ENCODE data around the gene SMAD2.
"Not testable (repeated sequence)": the region's sequence is repeated elsewhere in the genome, so short reads cannot be mapped to it uniquely, and the experiment has no call there.

SMAD2 gene

DNA sequence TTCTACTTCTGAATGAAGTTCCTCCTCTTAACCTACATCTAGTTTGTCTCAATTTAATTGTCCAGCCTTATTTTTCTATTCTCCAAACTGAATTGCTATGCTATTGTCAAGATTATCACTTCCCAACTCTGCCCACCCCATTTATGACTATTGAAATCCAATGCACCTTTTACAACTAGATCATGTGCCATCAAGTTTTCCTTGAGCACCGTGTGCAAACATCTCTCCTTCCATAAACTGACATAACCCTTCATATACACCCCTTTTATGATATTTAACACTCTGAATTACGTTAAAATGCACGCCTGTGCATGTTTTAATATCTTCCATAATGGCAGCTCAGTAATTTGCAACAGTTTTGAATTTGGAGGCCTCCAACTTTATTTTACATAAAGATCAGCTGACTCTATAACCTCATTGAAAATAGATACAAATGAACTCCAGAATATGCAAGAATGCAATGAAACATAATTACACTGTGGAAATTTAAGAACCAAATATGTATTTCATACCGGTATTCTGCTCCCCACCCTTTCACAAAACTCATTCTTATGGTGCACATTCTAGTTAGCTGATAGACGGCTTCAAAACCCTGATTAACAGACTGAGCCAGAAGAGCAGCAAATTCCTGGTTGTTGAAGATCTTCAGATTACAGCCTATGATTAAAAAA, 85.5 kb downstream of the SMAD2 start:
- no peak for DNase-seq (ENCODE audit: low spot score)

DNA sequence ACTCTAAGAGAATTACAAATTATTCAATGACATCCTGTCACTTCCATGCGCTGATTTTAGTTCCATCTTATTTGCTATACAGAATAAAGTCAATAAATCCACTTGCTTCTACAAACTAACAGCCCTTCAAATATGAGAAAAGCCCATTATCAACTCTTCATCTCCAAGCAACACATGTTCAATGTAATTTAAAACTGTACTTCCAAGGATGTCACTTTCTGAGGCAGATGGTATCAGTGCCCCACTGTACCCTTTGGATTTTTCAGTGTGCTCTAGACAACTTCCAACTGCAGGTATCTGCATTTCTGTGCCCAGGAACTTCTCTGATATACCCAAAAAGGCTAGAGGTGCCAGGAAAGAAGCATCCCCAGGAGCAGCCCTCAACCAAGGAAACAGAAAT, 87.6 kb downstream of the SMAD2 start:
- DNase-seq (ENCODE audit: low spot score): no peak

DNA sequence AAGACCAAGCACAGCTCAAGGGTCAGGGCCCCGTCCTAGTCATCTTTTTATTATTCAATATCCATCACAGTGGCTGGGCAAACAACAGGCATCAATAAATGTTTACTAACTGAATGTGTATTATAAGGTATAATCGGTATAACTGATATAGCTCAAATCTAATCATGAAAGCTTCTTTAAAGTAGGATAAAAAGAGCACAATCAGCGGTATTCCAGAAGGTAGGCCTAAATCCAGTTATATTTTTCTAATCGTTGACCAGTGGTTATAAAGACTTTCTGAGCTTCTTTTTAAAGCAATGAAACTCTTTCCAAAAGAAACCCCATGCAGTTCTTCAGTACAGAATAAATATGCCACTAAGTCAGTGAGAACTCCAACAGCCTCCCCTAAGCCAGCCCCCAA, 92.1 kb downstream of the SMAD2 start:
- DNase-seq (ENCODE audit: low spot score): no peak

DNA sequence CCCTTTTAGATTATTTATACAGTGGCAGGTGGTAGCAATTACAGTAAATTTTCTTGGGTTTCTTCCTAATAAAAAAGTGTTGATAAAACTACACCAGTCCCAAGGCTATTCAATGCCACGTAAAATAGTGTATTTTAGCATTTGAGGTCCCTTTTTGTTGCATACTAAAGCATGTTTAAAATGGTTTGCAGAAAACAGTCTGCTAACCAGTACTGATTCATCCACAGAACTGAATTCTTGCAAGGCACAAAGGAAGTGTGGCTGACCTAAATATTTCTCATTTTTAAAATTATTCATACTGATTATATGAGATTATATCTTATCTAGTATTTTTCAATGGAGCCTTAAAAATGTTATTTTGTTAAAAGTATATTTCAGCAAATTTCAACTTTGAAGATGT, 98.1 kb downstream of the SMAD2 start:
- DNase-seq (ENCODE audit: low spot score): no peak

DNA sequence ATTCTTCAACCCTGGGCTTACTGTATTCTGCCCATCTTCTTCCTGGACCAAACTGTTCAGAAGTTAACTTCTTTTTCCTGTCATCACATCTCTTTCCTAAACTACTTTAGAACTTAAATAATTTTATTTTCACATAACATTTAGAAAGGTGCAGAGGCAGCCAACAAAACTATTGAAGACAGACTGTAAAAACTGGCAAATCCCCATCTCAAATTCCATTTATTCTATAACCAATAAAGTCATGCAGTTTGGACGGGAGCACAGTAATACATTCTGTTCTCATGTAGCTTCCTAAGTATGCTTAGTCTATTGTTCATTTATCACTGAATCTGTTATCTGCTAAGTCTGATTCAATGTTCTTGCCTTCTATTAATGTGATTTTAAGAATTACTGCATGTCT, 99.1 kb downstream of the SMAD2 start:
- no peak for DNase-seq (ENCODE audit: low spot score)

DNA sequence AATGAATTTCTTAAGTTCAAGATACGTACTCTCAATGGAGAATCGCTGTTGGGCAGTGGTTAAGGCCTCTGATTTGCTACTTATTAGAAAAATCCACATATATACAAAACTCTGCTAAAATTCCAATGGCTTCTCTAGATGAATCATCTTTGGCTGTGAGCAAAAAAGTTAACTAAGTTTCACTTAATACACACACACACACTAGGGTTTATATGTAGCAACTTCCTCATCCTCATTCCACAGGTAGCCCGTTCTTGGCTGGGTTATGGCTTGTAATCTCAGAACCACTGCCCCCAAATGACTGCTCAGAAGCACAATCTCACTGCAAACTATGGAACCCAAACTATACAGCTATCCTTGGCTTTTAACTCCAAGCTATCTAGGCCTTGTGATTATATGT, 99.7 kb downstream of the SMAD2 start:
- no peak for DNase-seq (ENCODE audit: low spot score)

DNA sequence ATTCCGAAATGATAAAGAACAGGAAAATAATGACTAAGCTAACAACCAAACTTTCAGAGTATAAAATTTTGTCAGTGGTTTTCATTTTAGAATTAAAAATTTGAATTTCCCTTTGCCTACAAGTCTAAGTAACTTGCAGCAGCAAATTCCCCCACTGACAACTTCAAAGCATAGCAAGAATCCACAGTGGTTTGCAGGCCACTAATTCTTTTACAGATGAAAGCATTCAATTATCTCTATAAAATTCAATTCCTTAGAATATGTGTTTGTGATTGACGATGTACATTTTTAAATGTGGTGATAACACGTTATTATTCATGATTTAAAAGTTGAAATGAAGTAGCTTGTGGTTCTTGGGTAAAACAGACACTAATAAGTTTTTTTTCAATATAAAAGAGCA, 100.6 kb downstream of the SMAD2 start:
- no peak for DNase-seq (ENCODE audit: low spot score)

DNA sequence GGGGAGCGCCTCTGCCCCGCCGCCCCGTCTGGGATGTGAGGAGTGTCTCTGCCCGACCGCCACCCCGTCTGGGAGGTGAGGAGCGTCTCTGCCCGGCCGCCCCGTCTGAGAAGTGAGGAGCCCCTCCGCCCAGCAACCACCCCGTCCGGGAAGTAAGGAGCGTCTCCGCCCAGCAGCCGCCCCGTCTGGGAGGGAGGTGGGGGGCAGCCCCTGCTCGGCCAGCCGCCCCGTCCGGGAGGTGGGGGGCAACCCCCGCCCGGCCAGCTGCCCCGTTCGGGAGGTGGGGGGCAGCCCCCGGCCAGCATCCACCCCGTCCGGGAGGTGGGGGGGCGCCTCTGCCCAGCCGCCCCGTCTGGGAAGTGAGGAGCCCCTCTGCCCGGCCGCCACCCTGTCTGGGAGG, 102.4 kb downstream of the SMAD2 start:
- DNase-seq (ENCODE audit: low spot score): not testable (repeated sequence)

DNA sequence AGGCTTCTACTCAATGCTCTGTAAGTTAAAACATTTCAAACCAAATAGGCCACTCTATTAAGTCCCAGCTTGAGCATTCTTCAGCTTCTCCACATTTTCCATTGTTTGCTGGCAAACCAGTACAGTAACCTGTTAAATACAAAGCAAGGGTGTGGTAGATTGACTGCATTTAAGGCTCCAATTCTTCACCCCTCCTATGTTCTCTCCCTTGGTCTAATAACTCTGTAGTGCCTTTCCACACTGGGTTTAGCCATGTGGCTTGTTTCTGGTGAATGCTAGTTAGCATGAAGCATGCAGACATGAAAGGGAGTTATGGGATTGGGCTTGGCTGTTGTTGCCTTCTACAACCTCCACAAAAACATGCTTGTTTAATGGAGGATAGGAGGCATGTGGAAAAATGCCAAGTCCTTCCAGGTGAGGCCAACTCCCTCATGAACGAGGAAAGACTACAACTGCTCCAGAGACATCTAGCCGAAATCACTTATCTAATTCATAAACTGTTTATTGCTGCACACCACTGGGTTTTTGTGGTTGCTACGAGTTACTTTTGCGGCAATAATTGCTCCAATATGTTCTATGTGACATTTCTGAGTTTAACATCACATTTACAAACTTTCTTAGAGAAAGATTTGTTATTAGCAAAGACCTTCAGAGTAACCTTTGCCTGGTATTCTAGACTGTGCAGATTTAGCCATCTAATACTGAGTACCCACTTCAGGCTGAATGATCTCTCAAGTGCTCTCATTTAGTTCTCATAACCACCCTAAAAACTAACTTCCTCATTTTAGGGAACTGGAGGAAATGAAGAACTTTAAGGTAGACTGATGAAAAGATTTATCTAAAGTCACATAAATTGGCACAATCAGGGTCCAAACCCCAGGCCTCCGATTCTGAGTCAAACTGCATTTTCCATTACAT, 104.0 kb downstream of the SMAD2 start:
- no peak for DNase-seq (ENCODE audit: low spot score)

DNA sequence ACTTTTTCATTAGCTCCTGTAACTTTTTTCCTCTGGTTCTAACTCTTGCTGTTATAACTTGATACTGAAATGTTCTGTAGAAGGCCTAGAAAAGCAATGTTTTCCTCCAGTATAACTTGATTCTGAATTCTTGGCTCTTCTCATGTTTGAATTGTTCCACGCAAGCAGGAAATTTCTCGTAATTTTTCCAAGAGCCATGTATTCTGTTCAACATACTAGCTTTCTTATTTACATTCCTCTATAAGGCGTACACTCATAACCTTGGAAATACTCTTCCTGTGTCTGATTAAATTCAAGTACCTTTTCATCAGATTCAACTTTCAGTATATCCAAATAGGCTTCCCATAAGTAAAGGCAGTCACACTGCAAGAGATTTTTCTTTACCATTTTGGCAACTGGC, 109.1 kb downstream of the SMAD2 start:
- DNase-seq (ENCODE audit: low spot score): no peak

DNA sequence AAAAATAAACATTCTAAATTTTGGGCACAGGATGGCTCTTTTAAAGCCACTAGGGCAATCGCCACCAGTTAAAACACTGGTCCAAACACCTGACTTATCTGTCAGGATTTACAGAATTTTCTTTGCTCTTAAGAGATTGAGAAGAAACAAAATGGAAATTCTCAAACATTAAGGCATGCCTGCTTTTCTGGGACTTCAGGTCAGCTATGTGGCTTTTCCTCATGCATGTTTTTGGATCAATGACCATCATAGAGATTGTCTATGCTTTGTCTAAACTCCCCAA, 112.7 kb downstream of the SMAD2 start:
- no peak for DNase-seq (ENCODE audit: low spot score)

DNA sequence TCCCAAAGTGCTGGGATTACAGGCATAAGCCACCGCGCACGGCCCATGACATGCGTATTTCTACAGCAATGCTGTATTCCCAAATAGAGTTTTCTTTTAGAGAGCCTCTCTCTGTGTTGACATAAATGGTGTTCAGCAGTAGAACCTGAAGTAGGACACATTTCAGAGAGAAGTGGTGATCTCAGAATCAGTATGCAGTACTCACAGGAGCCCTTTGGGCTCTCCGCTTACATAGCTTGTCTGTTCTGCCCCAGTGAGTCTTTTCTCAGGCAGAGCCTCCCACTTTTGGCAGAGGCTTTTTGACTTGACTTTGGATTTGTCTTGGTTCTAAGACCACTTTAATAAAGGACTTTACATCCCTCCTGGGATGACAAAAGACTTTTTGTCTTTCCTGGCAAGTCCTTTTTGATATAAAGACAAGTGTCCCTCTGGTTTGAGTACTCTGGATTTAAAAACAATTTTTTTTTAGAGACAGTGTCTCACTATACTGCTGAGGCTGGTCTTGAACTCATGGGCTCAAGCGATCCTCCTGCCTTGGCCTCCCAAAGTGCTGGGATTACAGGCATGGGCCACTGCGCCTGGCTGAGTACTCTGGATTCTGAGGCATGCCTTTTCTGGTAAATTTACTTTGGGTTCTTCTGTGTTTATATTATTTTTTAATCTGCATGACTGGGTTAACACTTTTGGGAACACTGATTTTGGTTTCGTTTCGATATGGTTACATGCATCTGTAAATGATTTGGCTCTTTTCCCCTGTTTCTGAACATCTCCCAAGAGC, 113.3 kb downstream of the SMAD2 start:
- no peak for DNase-seq (ENCODE audit: low spot score)

DNA sequence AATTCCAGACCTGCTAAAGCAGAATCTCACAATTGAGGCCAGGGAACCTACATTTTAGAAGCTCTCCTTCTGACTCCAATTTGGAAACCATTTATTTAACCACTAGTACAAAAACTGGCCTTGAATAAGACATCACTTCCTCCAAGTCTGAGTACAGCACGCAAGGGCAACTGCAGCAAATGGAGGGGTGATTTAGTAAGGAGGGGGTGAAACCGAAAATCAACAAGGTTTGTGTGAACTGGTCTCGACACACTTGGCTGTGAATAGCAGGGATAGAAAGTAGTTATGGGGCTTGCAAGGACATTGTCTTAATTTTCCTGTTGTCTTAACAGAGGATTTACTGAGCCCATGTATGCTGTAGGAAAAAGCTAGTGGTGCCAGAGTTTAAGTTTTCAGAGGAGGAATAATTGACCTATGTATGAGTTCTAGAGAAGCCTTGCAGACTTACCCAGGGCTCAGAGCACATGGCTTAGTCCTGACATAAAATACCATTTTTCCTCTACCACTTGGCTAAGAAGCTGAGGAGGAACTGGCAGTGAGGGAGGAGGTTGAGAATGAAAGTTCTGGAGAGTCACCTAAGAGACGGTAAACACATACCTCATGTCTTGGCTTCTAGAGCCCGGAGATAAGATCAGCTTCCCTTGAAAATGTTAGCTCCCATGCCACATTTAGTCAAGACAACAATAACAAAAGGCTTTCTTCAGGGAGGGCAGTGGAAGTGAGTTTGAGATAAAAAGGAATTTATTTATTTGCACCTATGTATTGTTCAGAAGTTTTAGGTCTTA, 114.8 kb downstream of the SMAD2 start:
- DNase-seq (ENCODE audit: low spot score): no peak

DNA sequence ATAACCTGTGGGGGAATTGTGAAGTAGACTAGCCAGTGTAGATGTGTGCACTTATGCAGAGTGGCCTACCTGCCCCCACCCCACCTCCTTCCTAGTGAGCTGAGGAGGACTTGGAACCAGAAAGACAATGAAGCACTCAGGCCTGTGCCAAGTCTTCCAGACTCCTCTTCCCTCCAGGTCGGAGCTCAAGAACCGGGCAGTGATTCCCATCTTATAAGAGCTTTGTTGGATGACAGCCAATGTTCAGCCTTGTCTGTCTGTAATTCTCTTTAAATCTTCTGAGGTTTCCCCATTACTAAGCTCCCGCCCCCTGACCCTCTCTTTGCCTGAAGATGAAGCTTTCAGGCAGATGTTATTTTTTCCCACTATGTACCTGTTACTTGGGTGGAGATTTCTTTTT, 121.0 kb downstream of the SMAD2 start:
- no peak for DNase-seq (ENCODE audit: low spot score)

DNA sequence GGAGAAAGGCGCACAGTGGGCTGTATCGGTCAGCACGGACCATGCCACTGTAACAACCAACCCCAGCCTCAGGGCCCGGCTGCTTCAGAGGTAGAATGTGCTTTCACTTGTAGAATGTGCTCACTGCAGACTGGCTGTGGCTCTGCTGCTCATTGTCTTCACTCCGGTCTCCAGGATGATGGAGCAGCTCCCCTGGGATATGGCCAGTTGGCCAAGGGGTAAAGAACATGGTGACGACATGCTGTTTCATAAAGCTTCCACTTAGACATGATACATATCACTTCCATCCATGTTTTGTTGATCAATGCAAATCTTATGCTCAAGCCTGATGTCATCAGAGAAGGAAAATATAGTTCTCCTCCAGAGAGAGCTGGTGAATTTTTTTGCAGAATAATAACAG, 127.7 kb downstream of the SMAD2 start:
- no peak for DNase-seq (ENCODE audit: low spot score)

DNA sequence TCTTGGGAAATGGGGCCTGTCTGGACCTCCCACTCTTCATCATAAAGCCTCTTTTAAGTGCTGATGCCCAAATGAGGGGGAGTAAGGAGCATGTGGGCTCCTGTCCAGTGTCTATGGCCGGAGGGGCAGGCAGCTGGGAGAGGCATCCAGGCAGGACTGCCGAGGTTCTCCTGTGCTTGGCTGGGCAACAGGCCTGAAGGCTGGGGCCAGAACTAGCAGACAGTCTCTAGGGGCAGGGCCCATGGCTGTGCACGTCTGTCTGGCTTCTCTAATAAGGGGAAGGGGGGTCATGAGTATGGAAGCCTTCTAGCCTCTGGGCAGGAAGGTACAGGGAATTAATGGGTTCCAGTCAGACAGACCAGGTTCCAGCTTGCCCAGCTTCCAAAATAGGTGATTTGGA, 128.6 kb downstream of the SMAD2 start:
- no peak for DNase-seq (ENCODE audit: low spot score)

DNA sequence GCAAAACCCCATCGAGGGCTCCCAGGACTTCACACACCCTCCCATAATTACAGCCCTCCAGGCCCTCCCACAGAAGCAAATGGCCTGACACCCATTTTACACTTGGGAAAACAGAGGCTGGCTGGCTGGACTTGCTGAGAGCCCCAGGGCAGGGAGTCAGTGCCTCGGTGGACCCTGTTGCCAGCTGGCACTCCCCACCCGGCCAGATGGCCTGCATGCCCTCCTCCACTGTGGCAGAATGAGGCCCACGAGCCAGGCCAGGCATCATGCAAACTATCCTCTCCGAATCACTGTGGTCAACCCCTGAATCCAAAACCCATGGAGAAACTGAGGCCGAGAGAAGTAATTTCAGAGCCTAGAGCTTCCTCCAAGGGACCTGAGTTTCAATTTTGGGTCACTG, 129.7 kb downstream of the SMAD2 start:
- DNase-seq (ENCODE audit: low spot score): no peak

DNA sequence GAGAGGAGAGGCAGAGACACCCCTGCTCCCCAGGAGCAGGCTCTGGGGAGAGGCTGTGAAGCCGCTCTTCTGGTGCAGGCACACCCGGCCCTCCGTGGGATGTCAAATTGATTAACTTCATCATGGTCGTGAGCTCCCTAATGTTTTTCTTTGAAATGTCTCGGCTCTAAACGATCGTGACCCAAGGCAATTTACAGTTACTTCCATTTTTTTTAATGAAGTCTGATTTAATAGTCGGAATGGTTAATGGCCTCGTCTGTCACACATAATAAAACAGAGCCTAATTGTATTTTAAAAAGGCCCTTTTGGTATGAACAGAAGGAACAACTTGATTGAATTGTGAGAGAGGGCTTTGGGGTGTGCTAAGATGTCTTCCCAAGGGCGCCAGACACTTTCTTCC, 130.2 kb downstream of the SMAD2 start:
- no peak for DNase-seq (ENCODE audit: low spot score)

DNA sequence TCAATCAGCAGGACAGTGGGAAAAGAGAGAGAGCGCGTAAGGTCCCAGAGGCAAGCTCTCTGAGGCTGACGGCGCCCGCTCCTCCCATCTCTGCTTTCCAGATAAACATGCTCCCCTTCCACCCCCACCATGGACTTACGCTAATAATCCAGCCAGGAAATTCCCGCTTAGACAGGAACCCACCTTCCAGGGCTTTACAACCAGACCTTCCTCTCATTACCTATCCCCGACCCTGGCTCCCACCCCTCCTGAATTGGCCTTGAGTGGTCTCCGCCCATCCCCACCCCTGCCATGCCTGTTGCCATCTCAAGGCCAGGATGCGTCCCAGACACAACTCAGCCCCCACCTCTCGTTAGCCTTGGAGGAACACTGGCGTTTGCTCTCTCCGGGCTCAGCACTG, 131.1 kb downstream of the SMAD2 start:
- no peak for DNase-seq (ENCODE audit: low spot score)

DNA sequence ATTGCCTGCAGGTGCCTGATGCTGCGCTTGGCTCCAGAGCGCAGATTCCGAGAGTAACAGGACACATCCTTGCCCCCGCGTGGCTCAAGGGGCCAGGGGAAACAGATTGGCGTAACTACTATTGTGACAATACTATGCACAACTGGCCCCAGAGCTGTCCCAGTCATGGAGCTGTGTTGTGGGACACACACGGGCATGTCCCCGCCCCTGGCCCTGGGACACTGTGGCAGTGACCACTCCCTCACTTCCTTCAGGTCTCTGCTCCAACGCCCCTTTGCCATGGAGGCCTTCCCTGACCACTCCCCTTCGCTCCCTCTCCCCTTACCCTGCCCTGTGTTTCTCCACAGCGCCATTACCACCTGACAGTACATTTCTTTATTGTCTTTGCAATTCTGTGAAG, 132.1 kb downstream of the SMAD2 start:
- no peak for DNase-seq (ENCODE audit: low spot score)

DNA sequence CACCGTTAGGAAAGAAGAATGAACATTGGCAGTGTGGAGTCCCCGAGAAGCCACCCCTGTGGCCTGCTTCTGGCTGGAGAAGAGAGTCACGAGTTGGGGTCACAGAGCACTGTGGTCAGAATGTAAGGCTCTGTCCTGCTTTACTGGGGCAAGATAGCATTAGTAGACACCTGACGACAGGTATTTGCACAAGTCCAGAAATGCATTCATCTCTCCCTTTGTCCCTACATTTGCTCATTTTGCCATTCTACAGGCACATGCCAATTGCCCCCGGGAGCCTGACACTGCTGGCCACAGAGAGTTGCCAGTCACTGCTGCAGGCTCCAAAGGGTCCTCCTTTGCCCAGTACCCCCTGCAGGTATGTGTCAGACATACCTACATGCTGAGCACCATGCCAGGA, 133.3 kb downstream of the SMAD2 start:
- no peak for DNase-seq (ENCODE audit: low spot score)

DNA sequence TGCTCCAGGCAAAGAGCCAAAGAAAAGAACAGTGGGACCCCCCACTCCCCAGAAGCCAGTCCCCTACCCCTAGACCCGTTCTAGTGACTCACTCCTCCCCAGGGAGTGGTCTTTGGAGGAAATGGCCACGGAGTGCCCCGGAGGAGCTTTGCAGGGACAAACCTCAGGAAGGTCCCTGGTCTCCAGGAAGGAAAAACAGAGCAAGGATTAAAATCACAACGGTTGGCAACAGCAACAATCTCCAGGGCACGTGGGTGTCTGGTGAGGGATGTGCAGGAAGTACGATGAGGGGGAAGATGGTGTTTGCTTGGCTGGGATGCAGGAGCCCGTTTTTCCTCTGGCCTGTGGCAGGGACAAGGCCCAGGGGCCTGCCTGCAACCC, 135.0 kb downstream of the SMAD2 start:
- no peak for DNase-seq (ENCODE audit: low spot score)
